ENCODE results near the gene FSCN2. TPM values are rescaled to one million over a fixed set of nuclear protein-coding genes. Genes with fewer than 3 reads are reported as not detected.

The FSCN2 gene
- polyA plus RNA-seq, 1 donor, result 1.7 TPM

- DNase-seq, result no peak
Measured at GRCh38 chr17:81556175-81556691, 28.1 kb downstream of the FSCN2 start.

GRCh38 chr17:81556863-81557262, 28.7 kb downstream of the FSCN2 start:
- no peak for DNase-seq

DNA sequence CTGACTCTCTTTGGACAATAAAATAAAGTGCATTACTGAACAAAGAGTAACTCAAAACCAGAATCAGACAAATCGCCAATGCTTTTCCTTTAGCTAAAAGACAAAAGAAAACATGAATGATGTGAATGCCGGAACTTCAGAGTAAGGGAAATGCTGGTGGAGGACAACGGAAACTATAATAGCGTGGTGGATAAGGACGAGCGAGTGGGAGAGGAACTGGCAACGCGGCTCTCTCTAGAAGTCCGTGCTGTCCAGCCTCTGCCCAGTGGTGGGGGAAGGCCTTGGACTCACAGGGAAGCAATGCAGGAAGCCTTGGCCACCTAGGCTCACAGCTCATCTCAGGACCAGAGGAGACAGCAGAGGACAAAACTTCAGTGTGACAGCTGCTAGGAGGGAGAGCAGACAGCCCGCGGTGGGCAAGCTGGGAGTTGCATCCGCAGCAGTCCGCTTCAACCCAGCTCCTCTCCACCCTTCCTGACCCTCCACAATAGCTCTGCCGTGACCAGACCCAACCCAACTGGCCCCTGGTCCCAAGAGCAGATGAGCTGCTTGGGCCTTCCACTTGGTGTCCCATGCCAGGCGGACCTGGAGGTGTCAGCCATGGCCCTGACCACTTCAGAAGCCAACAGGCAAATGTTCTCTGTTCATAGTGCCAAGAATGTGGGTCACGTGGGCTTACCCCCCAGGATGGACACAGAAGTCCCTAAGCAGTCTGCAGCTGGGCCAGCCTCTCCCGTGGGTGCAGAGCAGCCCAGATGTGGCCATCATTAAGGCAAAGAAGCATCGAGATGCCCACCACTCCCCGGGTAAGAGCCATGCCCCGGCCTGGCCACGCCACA, 29.3 kb downstream of the FSCN2 start:
- DNase-seq, result no peak

GRCh38 chr17:81558115-81558468, 29.9 kb downstream of the FSCN2 start:
- no peak for DNase-seq

DNA sequence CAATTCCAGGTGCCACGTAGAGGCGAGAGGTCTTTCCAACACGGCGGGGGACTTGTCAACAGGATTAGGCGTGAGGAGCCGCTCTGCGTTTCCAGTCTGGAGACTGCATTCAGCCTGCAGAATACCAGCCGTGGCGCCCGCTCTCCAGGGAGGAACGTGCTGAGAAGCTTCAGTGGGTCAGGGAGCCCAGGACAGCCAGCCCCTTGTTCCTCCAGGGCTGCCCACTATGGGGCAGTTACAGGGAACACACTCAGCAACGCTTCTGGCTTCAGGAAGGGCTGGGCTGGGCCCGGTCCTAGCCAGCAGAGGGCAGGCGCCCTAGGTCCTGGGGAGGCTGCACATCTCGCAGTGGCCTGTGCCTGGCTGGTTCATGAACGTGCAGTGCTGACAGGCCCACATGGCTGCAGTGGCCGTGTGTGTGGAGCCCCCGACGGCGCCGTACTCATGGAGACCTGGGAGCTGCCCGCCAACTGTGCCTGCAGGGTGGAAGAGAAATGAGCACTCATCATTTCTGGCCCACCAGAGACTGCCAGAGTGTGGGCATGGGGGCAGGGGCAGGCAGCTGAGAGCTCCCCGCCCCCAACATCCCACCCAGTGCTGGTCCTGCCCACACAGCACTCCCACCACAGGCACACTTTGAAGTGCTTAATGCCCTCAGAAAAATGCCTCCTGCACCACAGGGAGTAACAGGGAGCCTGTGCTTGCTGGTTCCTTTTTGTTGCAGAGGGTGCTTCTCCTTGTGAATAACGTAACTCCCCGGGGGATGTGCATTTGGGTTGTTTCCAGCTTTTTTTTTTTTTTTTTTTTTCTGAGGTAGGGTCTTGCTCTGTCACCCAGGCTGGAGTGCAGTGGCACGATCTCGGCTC, 31.0 kb downstream of the FSCN2 start:
- DNase-seq, result no peak

GRCh38 chr17:81561494-81561885, 33.3 kb downstream of the FSCN2 start:
- no peak for DNase-seq

- no peak for DNase-seq
Measured at GRCh38 chr17:81563861-81564586, 35.8 kb downstream of the FSCN2 start.

DNA sequence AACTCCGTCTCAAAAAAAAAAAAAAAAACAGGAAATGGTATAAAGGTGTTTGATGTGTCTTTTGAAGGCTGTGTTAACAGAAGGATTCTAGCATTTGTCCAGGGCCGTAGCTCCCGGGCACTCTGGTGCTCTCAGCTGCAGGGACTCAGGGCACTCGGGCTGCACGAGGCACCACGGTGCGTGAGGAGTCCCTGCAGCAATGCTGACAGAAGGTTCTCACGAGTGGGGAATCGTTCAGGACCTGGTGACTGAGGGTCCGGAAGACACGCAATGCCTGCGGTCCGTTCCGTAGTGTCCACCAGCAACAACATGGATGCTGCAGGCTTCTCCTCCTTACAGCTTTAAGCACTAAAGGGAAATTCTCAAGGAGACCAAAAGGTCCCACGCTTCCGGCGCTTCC, 36.6 kb downstream of the FSCN2 start:
- DNase-seq, result no peak

GRCh38 chr17:81565231-81565630, 37.1 kb downstream of the FSCN2 start:
- no peak for DNase-seq

DNA sequence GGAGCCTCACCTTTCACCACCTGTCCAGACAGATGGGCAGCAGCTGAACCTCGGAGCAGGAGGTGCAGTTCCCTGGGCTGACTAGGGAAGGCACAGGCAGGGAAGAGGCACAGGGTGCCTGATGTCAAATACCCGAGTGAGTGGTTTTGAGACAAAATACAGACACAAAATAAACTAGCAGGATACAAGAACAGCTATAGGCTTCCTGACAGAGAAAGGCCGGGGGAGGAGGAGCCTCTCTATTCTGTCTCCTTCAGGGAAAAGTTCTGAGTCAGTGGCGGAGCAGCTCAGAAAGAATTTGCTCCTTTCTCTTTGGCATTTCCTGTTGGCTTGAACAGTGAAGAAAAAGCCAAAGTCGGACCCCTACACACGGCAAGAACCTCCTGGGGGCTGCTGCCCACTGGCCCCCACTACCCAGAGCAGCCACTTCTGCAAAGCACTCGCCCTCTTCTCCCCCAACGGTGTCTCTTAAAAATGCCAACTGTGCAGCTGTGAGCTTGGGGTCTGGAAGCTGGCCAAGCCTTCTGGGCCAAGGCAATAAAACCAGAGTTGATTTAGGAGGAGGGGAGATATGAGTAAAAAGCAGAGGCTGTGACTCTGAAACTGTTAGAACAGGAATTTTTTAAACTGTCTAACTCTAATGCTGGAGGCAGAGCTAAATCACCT, 38.4 kb downstream of the FSCN2 start:
- DNase-seq, result peak; percentile 64

GRCh38 chr17:81567191-81567590, 39.0 kb downstream of the FSCN2 start:
- DNase-seq, result no peak

GRCh38 chr17:81568416-81568815, 40.2 kb downstream of the FSCN2 start:
- DNase-seq, result no peak

DNA sequence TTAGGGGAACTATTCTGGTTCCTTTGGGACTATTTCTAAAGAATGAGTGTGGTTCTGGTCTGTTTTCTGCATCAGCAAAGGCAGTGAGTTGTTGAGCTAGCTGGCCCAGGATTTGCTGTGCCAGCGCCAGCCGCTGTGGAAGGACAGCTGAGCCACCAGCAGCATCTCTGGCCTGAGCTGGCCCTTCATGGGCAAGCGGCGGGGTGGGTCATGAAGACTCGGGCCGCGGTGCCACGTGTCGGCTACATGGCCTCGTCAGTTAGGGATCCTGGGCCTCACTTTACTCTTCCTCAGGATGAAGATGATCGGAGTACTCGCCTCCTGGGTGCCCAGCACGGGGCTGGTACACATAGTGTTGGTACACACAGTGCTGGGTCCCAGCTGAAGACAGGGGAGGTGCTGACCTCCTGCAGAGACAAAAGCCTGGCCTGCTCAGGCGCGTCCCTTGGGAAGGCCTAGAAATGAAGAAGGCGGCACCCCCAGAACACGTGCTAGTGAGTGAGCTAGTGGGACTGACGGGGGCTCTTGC, 41.9 kb downstream of the FSCN2 start:
- no peak for DNase-seq

DNA sequence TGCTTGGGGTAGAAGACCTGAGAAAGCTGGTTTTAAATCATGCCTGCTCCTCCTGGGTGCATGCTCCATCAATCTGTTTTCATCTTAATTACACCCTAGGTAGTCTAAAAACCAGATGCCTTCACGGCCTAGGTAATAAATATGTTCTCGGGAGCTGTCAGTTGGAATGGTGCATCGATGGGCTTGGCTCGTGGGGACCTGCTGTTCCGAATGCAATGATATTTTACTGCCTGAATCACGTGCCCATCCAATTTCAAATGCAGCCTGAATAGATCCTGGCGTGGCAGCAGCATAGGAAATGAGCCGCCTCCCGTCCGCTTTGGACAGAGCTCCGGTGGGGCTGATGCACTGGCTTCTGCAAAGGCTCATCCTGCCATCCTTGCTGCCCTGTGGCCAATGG, 42.8 kb downstream of the FSCN2 start:
- no peak for DNase-seq

DNA sequence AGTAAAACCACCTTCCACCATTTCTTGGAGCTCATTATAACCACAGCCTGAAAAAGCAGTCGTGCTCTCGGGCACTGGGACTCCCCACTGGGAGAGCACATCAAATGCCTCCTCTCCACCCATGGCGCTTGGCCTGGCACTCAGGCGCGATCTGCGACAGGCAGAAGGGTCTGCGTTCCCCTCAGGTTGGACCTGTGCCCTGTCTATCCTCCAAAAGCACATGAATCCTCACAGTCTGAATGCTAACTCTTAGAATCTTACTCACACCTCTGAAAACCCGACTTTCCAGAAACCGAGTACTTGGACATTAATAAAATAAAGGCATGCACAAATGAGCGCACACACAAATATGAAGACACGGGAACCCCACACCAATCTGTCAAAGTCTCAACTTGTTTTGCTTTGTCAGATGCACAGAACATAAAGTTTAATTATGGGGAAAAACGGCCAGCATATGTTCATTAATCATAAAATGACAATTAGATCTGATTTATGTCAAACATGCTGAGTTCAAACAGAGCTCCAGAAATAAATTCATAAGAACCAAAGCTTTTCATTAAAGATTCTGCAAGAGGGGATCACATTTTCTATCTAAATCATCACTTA, 44.5 kb downstream of the FSCN2 start:
- no peak for DNase-seq

DNA sequence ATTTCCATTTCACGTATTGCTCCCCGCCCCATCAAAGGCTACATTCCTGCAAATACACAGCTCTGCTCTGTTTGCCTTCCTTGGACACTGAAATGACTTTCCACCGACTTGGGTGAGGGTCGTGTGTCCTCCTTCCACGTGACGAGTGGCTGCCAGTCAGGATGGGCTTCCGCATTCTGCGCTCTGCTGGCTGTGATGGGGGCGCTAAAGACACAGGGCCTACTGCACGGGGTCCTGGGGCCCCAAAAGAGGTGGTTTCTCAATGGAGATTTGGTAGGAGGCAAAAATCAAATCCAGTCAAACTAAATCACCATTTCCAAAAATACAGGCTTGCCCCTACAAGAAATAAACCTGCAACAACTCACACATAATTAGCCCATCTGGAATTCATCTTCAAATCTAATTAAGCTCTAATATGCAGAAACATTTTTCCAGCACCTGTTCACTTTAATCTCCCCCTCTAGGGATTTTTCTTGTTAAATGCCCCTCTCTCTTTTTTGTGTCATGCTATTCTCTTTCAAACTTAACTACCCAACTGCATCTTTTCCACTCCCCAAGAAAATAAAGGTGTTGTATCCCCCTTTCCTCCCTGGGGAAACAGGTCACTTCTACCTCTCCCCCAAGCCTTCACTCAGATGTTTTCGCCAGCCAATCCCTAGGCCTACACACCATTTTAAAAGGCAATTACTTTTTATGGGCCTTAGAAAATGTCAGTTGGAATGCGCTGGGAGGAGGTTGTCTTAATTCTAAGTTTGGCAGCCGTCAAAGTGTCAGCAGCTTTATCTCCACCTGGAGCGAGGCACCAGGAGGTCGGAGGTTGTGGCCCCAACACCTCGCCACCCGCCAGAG, 45.8 kb downstream of the FSCN2 start:
- DNase-seq, result no peak

- no peak for DNase-seq
Measured at GRCh38 chr17:81574643-81574956, 46.4 kb downstream of the FSCN2 start.

- no peak for DNase-seq
Measured at GRCh38 chr17:81575836-81576235, 47.7 kb downstream of the FSCN2 start.

- no peak for DNase-seq
Measured at GRCh38 chr17:81576621-81577277, 48.6 kb downstream of the FSCN2 start.
